GM19452 (cell line): ENCODE measurements around the gene USP3.
A peak's percentile ranks its signal among the peaks of the same experiment; 100 is the strongest.

Experiments used
- ATAC-seq: cut with Tn5 transposase; IDR thresholded peaks from one replicate; pipeline ENCODE4 v1.9.1; 2021; ENCODE audit not compliant: unreplicated experiment

Gene USP3, protein sequence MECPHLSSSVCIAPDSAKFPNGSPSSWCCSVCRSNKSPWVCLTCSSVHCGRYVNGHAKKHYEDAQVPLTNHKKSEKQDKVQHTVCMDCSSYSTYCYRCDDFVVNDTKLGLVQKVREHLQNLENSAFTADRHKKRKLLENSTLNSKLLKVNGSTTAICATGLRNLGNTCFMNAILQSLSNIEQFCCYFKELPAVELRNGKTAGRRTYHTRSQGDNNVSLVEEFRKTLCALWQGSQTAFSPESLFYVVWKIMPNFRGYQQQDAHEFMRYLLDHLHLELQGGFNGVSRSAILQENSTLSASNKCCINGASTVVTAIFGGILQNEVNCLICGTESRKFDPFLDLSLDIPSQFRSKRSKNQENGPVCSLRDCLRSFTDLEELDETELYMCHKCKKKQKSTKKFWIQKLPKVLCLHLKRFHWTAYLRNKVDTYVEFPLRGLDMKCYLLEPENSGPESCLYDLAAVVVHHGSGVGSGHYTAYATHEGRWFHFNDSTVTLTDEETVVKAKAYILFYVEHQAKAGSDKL

DNA sequence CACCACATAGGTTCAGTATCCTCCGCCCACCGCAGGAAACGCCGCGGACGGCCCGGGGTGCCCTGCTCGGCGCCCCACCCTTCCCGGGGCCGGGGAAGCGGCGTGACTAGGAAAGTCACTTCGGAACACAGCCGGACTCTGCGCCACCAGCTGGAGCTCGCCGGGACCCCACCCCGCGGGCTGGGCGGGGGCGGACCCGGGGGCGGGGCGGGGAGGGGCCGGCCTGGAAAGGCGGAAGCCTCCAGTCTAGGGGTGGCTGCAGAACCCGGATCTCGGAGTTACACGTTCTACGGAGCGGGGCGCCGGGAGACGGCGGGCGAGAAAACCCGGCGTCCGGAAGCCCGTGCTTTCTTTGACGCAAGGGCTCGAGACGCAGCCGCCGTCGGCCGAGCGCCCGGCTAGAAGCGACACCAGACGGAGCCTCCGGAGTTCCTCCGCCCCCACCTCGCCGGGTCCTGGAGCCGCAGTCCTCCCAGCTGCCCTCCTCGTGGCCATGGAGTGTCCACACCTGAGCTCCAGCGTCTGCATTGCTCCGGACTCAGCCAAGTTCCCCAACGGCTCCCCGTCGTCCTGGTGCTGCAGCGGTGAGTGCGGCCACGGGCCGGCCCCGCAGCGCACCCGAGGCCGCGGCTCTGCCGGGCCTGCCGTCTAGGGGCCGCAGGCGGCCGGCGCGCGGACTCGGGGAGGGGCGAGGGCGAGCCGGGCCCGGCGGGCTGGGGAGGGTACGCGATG lies at the start of gene USP3:
Gene USP3 (plus strand): TSS at position 347 of the 732 bp plus-strand sequence. CDS start 147 bp downstream, at position 494.
- ATAC-seq: peak; percentile 49

DNA sequence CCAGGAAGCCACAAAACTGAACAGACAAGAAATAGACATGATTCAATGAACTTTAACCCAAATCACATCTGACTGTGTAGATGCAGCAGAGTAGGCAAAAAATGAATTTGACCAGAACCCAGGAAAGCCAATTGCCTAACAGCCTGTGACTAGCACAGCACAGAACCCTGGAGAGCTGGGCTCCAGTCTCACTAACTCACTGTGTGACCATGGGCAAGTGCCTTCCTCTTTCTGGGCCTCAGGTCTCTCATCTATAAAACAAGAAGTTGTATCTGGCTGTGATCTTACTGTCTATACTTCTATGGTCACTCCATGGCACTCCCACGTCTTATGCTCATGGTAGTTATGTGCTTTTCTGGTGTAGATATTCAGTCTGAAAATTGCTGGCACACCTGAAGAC lies 48.1 kb upstream of the USP3 start:
- no peak for ATAC-seq

DNA sequence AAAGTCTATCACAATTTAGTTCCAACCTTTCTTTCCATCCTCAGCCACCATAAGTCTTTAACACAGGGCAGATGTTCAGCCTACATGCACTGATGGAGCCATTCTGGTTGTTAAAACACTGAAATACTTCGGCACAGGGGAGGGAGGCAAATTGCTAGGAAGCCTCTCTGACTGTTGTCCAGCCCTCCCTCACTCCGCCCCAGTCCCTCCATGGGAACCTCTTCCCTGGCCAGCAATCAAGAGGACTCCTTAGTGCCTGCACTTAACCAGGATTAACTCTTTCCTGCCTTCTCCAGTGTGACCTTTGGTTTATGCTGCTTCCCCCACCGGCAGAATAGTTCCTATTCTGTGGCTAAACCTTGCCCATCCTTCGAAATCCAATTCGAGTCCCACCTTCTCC lies 47.0 kb upstream of the USP3 start:
- ATAC-seq: no peak

DNA sequence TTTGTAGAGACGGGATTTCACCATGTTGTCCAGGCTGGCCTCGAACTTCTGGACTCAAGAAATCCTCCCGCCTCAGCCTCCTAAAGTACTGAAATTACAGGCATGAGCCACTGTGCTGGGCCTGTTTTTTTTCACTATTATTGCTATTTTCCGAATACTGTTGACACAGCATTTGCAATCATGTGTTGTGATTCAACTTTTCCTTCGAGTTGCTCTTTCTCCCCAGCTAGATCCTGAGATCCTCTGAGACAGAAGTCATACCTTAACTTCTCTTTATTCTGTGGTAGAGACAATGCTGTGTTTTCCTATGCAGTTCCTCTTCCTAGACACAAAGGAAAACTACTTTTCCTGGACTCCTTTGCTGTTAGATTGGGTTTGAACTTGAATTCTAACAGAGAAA lies 46.4 kb upstream of the USP3 start:
- no peak for ATAC-seq

DNA sequence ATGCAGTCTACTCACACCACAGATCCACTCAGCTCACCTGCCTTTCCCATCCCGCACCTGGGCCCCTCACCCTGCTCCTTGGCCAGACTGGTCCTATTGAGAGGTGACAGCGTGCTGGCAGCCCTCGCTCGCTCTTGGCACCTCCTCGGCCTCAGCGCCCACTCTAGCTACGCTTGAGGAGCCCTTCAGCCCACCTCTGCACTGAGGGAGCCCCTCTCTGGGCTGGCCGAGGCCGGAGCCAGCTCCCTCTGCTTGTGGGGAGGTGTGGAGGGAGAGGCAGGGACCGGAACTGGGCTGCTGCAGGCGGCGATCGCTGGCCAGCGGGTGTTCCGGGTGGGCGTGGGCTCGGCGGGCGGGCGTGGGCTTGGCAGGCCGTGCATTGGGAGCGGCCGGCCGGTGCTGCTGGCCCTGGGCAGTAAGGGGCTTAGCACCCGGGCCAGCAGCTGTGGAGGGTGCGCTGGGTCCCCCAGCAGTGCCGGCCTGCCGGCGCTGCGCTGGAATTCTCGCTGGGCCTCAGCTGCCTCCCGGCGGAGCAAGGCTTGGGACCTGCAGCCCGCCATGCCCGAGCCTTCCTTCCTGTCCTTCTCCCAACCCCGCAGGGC lies 45.5 kb upstream of the USP3 start:
- ATAC-seq: no peak

DNA sequence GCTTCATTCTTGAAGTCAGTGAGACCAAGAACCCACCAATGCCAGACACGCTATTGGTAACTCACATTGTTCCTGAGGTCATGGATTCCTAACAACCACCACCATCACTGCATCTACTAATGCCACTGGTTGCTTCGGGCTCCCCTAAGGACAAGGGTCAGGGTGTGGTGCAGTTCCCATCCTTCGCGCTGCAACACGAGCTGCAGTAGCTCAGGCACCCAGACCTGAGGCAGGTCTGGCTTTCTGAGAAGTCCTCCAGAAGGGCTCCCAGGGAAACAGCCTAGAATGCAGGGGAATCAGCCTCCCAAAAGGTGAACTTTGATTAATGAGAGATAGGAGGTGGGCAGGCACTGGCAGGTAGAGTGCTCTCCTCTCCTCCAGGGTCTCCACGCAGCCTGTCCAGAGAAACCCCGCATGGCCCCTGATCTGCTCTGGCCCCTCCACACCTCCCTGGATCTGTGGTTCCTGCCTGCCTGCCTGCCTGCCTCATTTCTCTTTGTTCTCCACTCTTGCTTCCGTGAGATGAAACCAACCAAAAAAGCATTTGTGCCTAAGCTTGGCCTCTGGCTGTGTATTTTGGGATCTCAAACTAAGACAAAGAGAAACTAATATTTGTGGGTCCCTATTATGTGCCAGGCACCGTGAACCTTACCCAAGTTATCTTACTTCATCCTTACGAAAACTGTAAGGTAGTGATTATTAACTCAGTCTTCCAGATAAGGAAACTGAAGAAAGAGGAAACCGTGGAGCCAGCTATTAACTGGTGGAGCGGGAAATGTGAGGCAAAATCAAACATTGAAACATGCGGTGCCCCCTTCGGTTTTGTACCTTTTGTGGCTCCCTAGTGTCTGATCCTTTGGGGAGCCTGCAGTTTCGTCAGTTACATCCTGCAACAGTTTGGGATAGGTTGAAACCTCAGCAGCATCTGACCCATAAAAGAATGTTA lies 43.9 kb upstream of the USP3 start:
- ATAC-seq: no peak

DNA sequence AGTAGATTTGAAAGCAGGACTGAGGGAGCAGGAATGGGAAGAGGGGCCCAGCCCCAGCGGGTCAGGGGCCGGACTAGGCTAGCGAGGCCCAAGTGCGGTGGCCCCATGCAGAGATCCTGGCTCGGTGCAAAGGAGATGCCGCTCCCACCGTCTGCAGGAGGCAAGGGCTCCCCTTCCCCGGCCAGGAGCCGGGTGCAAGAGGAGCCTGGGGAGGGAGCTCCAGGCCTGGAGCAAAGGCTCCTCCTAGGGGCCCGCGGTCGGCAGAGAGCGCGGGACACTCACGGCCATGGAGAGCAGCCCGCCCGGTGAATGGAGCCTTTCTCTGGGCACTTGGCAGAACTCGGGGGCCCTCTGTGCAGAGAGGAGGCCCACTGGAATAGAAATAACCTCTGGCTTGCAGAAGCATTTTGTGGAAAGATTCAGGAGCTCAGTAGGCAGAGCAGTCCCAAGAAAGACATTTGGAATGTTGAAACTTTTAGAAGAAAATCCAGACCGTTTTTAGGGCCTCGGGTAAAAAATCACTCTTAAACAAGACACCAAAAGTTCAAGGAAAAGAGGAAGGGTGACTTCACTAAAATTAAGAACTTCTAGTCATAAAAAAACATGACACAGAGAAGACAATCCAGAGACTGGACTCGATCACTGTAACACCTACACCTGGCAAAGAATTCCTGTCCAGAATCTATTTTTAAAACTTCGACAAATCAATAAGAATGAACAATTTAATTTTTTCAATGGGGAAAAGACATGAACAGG lies 43.0 kb upstream of the USP3 start:
- ATAC-seq: no peak

DNA sequence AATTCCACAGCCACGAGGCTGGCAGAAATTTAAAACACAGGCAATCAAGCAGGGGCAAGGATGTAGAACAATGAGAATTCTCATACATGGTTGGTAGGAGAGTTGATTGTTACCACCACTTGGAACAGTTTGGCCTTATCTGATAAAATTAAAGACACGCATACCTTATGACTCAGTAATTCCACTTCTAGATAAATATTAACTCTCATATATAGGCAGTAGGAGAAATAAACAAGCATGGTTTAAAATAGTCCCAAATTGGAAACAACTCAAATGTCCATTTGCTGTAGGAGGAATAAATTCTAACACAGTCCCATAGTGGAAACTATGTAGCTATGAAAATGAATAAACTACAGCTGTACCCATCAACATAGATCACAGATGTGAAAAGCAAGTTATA lies 42.3 kb upstream of the USP3 start:
- ATAC-seq: no peak

DNA sequence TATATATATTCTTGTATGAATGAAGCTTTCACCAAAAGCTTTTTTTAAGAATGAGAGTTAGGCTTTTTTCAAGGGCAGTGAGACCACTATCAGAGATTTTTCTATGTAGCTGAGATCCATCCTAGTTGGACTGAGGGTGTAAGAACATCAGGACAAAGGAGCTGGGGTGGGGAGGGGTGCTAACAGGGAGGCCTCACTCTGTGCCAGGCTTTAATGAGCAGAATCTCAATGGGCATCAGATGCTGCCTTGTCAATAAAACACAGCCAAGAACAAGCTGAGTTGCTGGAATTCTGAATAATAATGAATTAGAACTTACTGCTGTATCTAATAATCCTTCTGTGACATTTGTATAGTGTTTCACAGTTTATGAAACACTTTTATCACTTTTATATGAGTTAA lies 41.4 kb upstream of the USP3 start:
- no peak for ATAC-seq

DNA sequence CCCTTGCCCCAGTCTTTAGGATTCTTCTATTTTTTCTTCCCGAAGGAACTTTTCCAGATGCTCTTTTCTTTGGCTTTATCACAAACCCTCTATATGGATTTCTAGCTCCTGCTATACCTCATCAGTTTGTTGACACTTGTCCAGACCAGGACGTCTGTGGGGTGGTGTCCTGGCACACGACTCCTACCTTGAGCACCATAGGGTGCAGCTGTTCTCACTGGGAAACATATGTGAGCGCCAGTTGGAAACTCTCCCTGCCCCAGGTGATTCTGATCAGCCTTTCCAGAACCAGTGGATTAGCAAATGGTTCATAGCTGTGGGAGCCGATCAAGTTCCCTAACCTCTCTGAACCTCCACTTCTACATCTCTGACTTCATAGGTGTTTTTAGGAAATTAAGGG lies 40.6 kb upstream of the USP3 start:
- ATAC-seq: no peak

DNA sequence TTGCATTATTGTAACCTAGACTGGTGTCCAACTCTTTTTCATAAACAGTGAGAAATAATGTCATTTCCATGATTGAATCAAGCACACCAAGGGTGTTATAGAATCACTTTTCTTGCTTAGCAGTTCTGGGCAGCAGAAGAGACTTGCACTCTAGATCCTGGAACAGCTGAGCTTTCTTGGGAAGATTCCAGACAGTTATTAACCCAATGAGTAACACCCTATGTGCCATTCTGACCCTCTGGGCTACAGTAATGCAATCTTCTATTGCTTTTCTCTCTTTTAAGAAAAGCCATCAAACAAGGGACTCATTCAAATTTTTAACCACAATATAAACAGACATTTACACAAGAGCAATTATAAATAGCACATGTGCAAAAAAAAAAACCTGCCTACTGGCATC lies 39.3 kb upstream of the USP3 start:
- ATAC-seq: no peak

DNA sequence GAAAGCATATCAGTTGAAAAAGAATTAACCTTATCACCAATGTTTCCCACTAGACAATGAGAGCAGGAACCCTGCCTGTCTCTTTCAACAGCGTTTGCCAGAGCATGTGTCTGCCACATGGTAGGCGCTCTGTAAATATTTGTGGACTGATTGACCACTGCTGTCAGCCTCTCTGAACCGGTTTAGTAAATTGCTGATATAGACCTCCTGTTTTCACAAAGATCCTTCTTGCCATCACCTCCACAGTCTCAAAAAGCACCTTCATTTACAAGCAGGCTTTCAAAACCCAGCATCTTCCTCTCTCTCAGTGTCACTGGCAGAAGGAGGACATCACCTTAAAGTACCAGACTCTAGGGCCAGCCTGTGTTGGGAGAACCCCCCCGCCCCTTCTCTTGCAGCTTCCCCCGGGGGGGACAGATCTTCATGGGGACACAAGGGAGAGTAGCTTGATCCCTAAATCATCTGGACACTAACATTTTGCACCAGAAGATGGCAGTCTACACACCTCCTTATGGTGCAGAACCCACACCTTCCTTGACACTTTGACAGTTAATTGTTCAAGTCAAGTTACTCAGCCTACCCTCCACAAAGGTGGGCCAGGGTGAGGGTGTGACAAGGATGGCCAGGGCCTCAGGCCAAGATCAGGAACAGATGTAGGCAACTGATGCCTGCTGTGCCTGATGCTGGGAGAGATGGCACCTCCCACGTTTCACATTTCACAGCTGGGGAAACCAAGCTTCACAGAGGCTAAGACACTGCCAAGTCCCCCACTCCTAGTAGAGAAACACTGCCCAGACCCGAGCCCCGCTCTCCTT lies 37.8 kb upstream of the USP3 start:
- ATAC-seq: no peak

DNA sequence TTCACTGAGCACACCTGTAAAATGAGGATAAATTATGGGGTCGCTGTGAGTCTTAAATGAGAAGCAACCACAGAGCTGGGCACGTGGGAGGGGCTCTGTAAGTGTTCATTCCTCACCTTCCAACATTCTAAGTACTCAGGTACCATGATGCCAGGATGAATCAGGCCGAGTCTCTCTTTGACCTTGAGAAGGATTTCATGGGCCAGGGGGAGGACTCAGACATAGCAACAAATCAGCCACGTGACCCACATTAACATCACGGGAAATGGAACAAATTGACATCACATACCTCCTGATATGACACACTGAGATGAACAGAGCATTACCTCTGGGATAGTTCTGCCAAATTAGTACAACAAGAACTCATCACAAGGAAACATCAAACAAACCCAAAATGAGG lies 35.2 kb upstream of the USP3 start:
- no peak for ATAC-seq

DNA sequence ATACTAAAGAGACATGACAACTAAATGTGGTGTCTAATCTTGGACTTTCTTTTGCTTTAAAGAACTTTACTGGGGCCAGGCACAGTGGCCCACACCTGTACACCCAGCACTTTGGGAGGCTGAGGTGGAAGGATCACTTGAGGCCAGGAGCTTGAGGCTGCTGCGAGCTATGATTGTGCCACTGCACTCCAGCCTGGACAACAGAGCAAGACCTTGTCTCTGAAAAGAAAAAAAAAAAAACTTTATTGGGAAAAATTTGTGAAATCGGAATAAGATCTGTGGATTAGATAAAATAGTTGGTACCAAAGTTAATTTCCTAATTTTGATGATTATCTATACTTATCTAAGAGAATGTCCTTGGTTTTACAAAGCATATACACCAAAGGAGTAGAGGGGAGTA lies 34.4 kb upstream of the USP3 start:
- no peak for ATAC-seq

DNA sequence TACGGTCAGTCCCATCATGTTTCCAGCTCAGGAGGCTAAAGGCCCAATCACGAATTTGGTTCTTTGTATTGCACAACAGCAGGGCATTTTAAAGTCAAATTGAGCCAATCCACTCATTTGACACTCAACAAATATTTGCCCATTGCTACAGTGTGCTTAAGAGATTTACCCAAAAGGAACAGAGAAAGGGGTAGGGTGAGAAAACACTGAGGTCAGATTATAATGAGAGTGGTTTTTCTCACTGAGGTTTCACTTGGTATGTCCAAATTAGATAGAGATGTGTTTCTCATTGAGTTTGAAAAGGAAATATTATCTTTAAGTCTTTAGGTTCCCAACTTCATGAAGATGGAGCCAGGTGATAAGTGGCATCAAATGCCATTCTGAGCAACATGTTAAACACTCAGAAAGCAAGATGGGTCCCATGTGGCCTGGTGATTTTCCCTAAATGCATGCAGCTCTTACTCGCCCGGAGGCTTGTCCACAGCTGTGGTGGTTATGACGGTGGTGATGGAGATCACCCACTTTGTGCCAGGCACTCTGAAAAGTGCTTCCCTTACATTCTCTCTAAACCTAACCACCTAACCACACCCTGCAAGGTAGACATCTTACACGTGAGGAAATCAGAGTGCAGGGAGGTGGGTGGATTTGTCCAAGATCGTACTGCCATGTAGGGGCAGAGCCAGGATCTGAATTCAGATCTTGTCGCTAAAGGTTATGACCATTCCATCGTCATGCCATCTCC lies 31.2 kb upstream of the USP3 start:
- ATAC-seq: peak; percentile 37

DNA sequence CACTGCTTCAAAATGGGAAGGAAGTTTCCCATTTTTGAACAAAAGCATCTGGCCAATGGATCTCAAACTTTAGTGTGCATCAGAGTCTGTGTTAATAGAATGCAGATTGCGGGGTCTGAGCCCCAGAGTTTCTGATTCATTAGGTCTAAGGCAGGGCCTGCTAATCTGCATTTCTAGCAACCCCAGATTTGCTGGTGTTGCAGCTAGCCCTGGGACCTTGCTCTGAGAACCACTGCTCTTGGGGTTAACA lies 30.7 kb upstream of the USP3 start:
- peak; percentile 8 for ATAC-seq

DNA sequence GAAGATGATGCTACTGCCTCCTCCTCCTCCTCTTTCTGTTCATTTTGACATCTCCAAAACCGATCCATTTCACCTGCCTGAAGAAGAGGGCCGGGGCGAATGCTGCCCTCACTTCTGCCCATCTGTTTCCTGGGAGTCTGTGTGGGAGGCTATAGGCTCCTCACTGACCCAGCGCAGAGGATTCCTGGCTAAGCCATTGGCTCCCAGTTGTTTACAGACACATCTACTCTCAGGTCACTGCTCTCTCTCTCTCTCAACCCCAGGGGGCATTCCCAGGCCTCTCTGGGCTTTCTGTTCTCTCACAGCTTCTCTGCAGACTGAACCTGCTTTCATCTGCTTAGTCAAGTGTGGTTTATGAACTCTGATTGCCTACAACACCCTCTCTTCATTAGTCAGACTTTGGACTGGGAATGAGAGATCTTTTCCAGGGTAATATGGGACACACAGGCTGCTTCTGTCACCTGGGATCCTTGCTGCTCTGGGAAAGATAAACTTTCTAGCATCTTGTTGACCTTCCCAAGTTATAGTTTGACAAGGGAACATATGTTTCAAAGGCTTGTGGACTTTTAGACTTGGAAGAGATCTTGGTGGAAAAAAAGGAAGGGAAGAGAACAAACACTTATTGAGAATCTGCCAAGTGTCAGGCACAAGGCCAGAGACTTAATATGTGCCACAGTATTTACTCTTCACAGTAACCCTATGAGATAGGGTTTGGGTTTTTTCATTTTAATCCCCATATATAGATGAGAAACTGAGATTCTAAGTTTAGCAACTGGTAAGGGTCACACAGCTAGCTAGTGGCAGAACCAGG lies 30.2 kb upstream of the USP3 start:
- peak; percentile 53 for ATAC-seq

DNA sequence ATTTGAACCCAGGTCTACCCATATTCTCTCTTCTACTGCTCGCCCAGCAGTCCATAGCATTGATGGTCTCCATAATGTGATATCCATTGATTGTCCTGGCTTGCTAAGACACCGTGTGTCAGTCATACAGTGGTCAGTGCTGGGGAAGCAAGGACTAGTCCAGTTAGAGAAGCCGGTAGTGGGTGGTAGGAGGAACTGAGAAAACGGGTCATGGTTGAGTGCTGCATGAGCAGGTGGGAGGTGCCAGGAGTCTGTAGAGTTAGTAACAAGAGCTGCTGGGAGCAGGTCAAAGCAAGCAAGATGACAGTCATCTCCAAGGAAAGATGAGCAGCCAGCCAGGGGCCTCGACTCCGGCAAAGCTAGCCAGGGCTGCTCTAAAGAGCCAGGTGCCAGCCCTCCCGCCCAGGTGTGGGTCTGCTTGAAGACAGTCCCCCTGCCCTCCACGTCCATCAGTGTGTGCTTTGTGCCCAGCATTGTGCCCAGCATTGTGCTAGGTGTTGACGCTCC lies 29.5 kb upstream of the USP3 start:
- ATAC-seq: peak; percentile 57
